ENCODE data around the gene MRPL4. TPM values are rescaled to one million over a fixed set of nuclear protein-coding genes. Genes with fewer than 3 reads are reported as not detected.

Gene MRPL4
- total and polyA plus RNA-seq, 10 of the 15 experiments (the other 5 are each of a cell fraction or from before 2014, with no cell fraction given) = 0.79 to 221 (median 112) TPM

GRCh38 chr19:10293637-10294367 lies 41.8 kb downstream of the MRPL4 start (continued):
- TF ChIP-seq RELB (IDR thresholded peaks at IDR 0.05; ENCODE audit: low read depth) = no peak
- TF ChIP-seq MLLT1 (IDR thresholded peaks at IDR 0.05) = no peak
- no peak for TF ChIP-seq TCF3 (IDR thresholded peaks at IDR 0.05; ENCODE audit: borderline replicate concordance, insufficient read depth, low read depth, low read length)
- TF ChIP-seq MXI1 (IDR thresholded peaks at IDR 0.05; ENCODE audit: low read depth, low read length) = no peak

GRCh38 chr19:10294368-10294697 lies 42.3 kb downstream of the MRPL4 start:
- CTCF ChIA-PET = no interaction called here
- no TSS peak for BruUV-seq (replicated peaks)
- Histone ChIP-seq H3K36me3 (ENCODE audit: control insufficient read depth in 2 of 2, insufficient read depth in 2 of 2, low read length in 1 of 2) (no peaks in the 10 kb centered on the region; a peak in 1 of 4 replicates), H3K27ac (ENCODE audit: control insufficient read depth, insufficient read depth) (no peak overlapping the region), H3K4me3 (no peak overlapping the region), H3K9me3 (replicated peaks; ENCODE audit: control insufficient read depth, insufficient read depth, low read length) (no peaks in the 10 kb centered on the region; the same call in 2 of the 3 replicates), H3K27me3 (replicated peaks in 1 of 2; ENCODE audit: control insufficient read depth in 2 of 2, insufficient read depth in 2 of 2, low read length in 1 of 2) (peaks cover 3 to 16% of the 10 kb centered on the region in 2 experiments), H2AFZ (ENCODE audit: control insufficient read depth, low read depth, low read length) (no peak overlapping the region), H4K20me1 (ENCODE audit: control insufficient read depth, insufficient read depth) (no peaks in the 10 kb centered on the region), H3K4me2 (ENCODE audit: control insufficient read depth, insufficient read depth) (no peak overlapping the region), H3K4me1 (ENCODE audit: control insufficient read depth, insufficient read depth, low read length) (peaks cover 34% of the 10 kb centered on the region), H3K9ac (ENCODE audit: control insufficient read depth, insufficient read depth, low read length) (no peak overlapping the region), H3K79me2 (ENCODE audit: control insufficient read depth, insufficient read depth, low read length) (no peaks in the 10 kb centered on the region)
- TF ChIP-seq TAF1 (IDR thresholded peaks at IDR 0.05; ENCODE audit: borderline replicate concordance, low read depth, low read length) = no peak
- no peak for TF ChIP-seq MAX (IDR thresholded peaks at IDR 0.05; ENCODE audit: low read depth, low read length)
- TF ChIP-seq NBN (IDR thresholded peaks at IDR 0.05) = no peak
- no peak for DNase-seq (ENCODE audit: low read depth, low spot score)
- FAIRE-seq = no peak
- RAD21 ChIA-PET (ENCODE audit: unreplicated experiment) = no interaction called here
- no peak for ATAC-seq
- POLR2A ChIA-PET = no interaction called here
- WGBS (ENCODE audit: insufficient coverage, insufficient replicate concordance, low lambda C conversion rate, missing lambda C conversion rate) = 35% methylated on average over 25 of the region's 25 CpGs
- in situ Hi-C loops (cut with MboI) = no loop called here
- SMC1A ChIA-PET (ENCODE audit: uncharacterized antibody, unreplicated experiment) = interaction anchor here (1.2 kb wide), 1 partner anchor 20 kb away, joined by 3 read pairs; no protein-coding TSS in a partner anchor
- intact Hi-C loops (cut with micrococcal nuclease; ENCODE audit: unreplicated experiment) = no loop called here

Measured in GM12878 (cell line).